Measurements from ENCODE around the gene TPX2.

The TPX2 gene

DNA sequence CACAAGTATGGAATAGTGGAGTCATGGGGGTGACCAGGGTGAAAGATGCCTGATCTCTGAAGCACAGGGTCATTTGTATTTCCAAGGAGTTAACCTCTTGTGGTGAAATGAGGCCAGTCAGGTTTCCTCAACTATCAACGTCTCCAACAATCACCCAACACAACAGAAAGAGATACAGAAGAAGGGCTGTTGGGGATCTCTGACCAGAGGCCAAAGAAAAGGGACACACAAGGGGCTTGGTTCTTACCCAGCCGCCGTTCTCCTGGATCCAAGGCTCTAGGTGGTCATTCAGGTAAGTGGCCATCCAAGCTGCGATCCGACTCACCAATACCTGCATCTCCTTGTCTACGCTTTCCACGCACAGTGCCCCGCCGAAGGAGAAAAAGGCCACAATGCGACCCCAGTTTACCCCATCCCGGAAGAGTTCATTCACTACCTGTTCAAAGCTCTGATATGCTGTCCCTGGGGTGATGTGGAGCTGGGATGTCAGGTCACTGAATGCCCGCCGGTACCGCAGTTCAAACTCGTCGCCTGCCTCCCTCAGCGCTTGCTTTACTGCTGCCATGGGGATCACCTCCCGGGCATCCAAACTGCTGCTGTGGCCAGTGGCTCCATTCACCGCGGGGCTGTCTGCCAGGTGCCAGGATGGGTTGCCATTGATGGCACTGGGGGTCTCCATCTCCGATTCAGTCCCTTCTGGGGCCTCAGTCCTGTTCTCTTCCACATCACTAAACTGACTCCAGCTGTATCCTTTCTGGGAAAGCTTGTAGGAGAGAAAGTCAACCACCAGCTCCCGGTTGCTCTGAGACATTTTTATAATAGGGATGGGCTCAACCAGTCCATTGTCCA, 17.5 kb upstream of the TPX2 start:
- Histone ChIP-seq H2AFZ (ENCODE audit: low read length) (no peak overlapping the region), H3K4me3 (ENCODE audit: low read depth, low read length, poor library complexity, severe bottlenecking) (peak overlapping the region; percentile 78), H3K9ac (ENCODE audit: low read length) (peak overlapping the region; percentile 91), H3F3A (ENCODE audit: insufficient read depth, low read length) (no peaks in the 10 kb centered on the region), H3K27me3 (ENCODE audit: insufficient read depth, low read length) (no peaks in the 10 kb centered on the region), H3K4me1 (ENCODE audit: insufficient read depth, low read length, severe bottlenecking) (peaks cover 48% of the 10 kb centered on the region), H3K27ac (ENCODE audit: low read depth, low read length, poor library complexity, severe bottlenecking) (peak overlapping the region; percentile 91), H4K20me1 (ENCODE audit: insufficient read depth, low read length) (no peaks in the 10 kb centered on the region), H3K9me2 (ENCODE audit: low read depth, low read length) (no peaks in the 10 kb centered on the region), H3K9me3 (ENCODE audit: low read length) (no peaks in the 10 kb centered on the region), H3K4me2 (ENCODE audit: low read length) (peak overlapping the region; percentile 92), H3K79me2 (ENCODE audit: insufficient read depth, low read length) (peaks cover 52% of the 10 kb centered on the region), H3K36me3 (ENCODE audit: insufficient read depth, low read length) (peaks cover 38% of the 10 kb centered on the region)
- TF ChIP-seq, protein P1, sequence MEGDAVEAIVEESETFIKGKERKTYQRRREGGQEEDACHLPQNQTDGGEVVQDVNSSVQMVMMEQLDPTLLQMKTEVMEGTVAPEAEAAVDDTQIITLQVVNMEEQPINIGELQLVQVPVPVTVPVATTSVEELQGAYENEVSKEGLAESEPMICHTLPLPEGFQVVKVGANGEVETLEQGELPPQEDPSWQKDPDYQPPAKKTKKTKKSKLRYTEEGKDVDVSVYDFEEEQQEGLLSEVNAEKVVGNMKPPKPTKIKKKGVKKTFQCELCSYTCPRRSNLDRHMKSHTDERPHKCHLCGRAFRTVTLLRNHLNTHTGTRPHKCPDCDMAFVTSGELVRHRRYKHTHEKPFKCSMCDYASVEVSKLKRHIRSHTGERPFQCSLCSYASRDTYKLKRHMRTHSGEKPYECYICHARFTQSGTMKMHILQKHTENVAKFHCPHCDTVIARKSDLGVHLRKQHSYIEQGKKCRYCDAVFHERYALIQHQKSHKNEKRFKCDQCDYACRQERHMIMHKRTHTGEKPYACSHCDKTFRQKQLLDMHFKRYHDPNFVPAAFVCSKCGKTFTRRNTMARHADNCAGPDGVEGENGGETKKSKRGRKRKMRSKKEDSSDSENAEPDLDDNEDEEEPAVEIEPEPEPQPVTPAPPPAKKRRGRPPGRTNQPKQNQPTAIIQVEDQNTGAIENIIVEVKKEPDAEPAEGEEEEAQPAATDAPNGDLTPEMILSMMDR (IDR thresholded peaks at IDR 0.05; ENCODE audit: low read length), result no peak
- no peak for TF ChIP-seq EZH2 (IDR thresholded peaks at IDR 0.05; ENCODE audit: borderline replicate concordance, low read length)

GRCh38 chr20:31722257-31723068, 16.6 kb upstream of the TPX2 start, which contains the start of gene BCL2L1:
TSS of gene BCL2L1 (minus strand) at chr20:31722868. CDS start at chr20:31722218, 650 bp downstream.
- peak within 1 kb of the TSS; percentile 91 for H3K9ac ChIP-seq (ENCODE audit: low read length)
- no peak within 1 kb of the TSS for H2AFZ ChIP-seq (ENCODE audit: low read length)
- H3K9me3 ChIP-seq (ENCODE audit: low read length), result no peaks in the 10 kb centered on the region
- no peak for TF ChIP-seq EZH2 (IDR thresholded peaks at IDR 0.05; ENCODE audit: borderline replicate concordance, low read length)
- TF ChIP-seq, protein P1 (IDR thresholded peaks at IDR 0.05; ENCODE audit: low read length), result peak; percentile 44
- H3K4me3 ChIP-seq (ENCODE audit: low read depth, low read length, poor library complexity, severe bottlenecking), result peak within 1 kb of the TSS; percentile 78
- peak within 1 kb of the TSS; percentile 92 for H3K4me2 ChIP-seq (ENCODE audit: low read length)
- no peaks in the 10 kb centered on the region for H3F3A ChIP-seq (ENCODE audit: insufficient read depth, low read length)
- H3K27ac ChIP-seq (ENCODE audit: low read depth, low read length, poor library complexity, severe bottlenecking), result peak within 1 kb of the TSS; percentile 91
- no peaks in the 10 kb centered on the region for H3K27me3 ChIP-seq (ENCODE audit: insufficient read depth, low read length)
- H3K4me1 ChIP-seq (ENCODE audit: insufficient read depth, low read length, severe bottlenecking), result peaks cover 40% of the 10 kb centered on the region
- no peaks in the 10 kb centered on the region for H4K20me1 ChIP-seq (ENCODE audit: insufficient read depth, low read length)
- no peaks in the 10 kb centered on the region for H3K9me2 ChIP-seq (ENCODE audit: low read depth, low read length)
- peaks cover 30% of the 10 kb centered on the region; the same call in 1 of the 2 replicates for H3K36me3 ChIP-seq (ENCODE audit: insufficient read depth, low read length)
- peaks cover 44% of the 10 kb centered on the region for H3K79me2 ChIP-seq (ENCODE audit: insufficient read depth, low read length)

DNA sequence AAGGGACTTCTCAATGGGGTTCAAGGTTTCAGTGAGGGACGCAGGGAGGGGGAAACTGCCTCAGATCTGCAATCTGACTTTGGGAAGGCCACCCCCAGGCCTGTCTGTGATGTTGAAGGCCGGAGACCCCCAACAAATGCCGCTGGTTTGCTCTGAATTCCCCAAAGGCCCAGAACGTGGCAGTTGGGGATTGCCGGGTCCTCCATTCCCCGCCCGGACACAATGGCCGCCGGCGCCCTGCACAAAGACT, 16.1 kb upstream of the TPX2 start:
- Histone ChIP-seq H3K27me3 (ENCODE audit: insufficient read depth, low read length) (no peaks in the 10 kb centered on the region), H3K9me3 (ENCODE audit: low read length) (no peaks in the 10 kb centered on the region), H3K4me3 (ENCODE audit: low read depth, low read length, poor library complexity, severe bottlenecking) (peak overlapping the region; percentile 78), H3K9me2 (ENCODE audit: low read depth, low read length) (no peaks in the 10 kb centered on the region), H3K4me2 (ENCODE audit: low read length) (peak overlapping the region; percentile 92), H3K79me2 (ENCODE audit: insufficient read depth, low read length) (peaks cover 38% of the 10 kb centered on the region), H3K9ac (ENCODE audit: low read length) (peak overlapping the region; percentile 91), H3K36me3 (ENCODE audit: insufficient read depth, low read length) (peaks cover 24% of the 10 kb centered on the region; the same call in 1 of the 2 replicates), H2AFZ (ENCODE audit: low read length) (no peak overlapping the region), H3K4me1 (ENCODE audit: insufficient read depth, low read length, severe bottlenecking) (peaks cover 34% of the 10 kb centered on the region), H3K27ac (ENCODE audit: low read depth, low read length, poor library complexity, severe bottlenecking) (peak overlapping the region; percentile 91), H4K20me1 (ENCODE audit: insufficient read depth, low read length) (no peaks in the 10 kb centered on the region), H3F3A (ENCODE audit: insufficient read depth, low read length) (no peaks in the 10 kb centered on the region)
- no peak for TF ChIP-seq EZH2 (IDR thresholded peaks at IDR 0.05; ENCODE audit: borderline replicate concordance, low read length)
- TF ChIP-seq, protein P1 (IDR thresholded peaks at IDR 0.05; ENCODE audit: low read length), result 0 out of 2 replicates have a peak, but pooled peaks have one; percentile 9
